ENCODE results near the gene CRACDL.

The CRACDL gene

DNA sequence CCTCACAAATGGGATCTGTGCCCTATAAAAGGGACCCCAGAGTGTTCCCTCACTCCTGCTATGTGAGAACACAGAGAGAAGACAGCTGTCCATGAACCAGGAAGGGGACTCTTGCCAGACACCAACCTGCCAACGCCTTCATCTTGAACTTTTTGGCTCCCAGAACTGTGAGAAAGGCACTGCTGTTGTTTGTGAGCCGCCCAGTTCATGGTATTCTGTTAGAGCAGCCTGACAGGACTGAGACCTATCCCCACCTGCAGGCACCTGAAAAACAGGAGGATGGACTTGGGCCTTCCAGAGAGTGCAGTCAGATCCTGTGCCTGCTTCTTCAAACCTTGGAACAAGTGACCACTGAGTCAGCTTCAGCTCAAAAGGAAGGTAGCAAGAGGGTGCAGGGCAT is 51.4 kb downstream of the CRACDL start:
- Histone ChIP-seq H3K27me3 (no peaks in the 10 kb centered on the region), H3K4me1 (no peaks in the 10 kb centered on the region), H3K36me3 (no peaks in the 10 kb centered on the region), H3K4me3 (ENCODE audit: low read depth, low read length) (no peak overlapping the region), H3K9me3 (no peaks in the 10 kb centered on the region)
- TF ChIP-seq, protein P1, sequence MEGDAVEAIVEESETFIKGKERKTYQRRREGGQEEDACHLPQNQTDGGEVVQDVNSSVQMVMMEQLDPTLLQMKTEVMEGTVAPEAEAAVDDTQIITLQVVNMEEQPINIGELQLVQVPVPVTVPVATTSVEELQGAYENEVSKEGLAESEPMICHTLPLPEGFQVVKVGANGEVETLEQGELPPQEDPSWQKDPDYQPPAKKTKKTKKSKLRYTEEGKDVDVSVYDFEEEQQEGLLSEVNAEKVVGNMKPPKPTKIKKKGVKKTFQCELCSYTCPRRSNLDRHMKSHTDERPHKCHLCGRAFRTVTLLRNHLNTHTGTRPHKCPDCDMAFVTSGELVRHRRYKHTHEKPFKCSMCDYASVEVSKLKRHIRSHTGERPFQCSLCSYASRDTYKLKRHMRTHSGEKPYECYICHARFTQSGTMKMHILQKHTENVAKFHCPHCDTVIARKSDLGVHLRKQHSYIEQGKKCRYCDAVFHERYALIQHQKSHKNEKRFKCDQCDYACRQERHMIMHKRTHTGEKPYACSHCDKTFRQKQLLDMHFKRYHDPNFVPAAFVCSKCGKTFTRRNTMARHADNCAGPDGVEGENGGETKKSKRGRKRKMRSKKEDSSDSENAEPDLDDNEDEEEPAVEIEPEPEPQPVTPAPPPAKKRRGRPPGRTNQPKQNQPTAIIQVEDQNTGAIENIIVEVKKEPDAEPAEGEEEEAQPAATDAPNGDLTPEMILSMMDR (IDR thresholded peaks at IDR 0.05; ENCODE audit: low read depth, low read length): no peak
- no peak for DNase-seq

DNA sequence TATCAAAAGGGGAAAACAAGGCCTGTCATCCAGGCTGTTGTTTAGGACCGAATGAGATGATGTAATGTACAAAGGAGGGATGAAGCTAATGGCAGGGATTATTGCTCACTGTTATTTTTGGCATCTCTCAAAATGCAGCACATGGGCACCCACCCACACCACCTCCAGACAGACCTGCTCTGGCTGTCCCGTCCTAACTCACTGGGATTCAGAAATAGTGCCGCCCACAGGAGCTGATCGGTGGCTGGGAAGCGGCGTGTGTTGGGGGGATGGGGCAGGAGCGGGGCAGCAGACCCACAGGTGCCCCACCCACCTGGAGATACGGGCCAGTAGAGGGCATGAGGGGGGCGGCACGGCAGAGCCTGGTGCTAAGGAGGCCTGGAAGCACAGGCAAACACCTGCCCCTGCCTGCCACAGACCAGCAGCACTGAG is 52.2 kb downstream of the CRACDL start:
- no peaks in the 10 kb centered on the region for H3K36me3 ChIP-seq
- DNase-seq: no peak
- no peak overlapping the region for H3K4me3 ChIP-seq (ENCODE audit: low read depth, low read length)
- TF ChIP-seq, protein P1 (IDR thresholded peaks at IDR 0.05; ENCODE audit: low read depth, low read length): no peak
- H3K9me3 ChIP-seq: no peaks in the 10 kb centered on the region
- no peaks in the 10 kb centered on the region for H3K27me3 ChIP-seq
- no peaks in the 10 kb centered on the region for H3K4me1 ChIP-seq

DNA sequence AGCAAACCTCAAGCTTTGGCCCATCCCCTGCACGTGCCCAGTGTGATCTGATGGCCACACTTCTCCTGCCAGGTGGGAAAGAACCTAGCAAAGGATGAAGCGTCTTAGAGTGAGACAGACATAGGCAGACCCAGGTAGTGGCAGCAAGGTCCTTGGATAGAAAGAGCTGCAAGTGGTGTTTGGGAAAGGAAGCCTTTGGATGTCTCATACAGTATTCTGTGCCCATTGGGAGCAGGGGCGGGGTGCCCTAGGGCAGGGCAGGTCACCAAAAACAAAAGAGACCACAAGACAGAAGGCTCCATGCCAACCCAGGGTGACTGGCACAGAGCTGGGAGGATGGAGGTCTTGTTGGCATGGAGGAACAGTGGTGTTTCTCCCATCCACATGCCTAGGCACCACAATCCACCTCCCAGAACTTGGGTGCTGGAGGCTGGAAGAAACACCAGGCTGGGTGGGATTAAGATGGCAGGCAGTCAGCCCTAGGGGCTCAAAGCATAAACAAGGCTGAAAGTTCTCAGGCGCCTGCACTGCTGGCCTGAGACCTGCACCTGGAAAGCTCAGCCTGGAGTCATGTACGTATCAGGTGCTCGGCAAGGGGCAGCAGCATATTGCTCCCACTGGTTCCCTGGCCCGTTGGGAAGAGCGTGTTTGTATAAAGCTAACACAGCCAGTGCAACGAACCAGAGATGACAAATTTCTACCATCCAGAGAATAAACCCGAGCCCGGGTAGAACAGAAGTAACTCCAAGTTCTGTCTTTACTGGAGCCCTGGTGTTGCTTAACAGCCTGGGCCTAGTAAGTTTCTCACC is 52.9 kb downstream of the CRACDL start:
- Histone ChIP-seq H3K36me3 (no peaks in the 10 kb centered on the region), H3K4me3 (ENCODE audit: low read depth, low read length) (no peak overlapping the region), H3K27me3 (no peaks in the 10 kb centered on the region), H3K9me3 (no peaks in the 10 kb centered on the region), H3K4me1 (no peaks in the 10 kb centered on the region)
- DNase-seq: no peak
- TF ChIP-seq, protein P1 (IDR thresholded peaks at IDR 0.05; ENCODE audit: low read depth, low read length): no peak

DNA sequence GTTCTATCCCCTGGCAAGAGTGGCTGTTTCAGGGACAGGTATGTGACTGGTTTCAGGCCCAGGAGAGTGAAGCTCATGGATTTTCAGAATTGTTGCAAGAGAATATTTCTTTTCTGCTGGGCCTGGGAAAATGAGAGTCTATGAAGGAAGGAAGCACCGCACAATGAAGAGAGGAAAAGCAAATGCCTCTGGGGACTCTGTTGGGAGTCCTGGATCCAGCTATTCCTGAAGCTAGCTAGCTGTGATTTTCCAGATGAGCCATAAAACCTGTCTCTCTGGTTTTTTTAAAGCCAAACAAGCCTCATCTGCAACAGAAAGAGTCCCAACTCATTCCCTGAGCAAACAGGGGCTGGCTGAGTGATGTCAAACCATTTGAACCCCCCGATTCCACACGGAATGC is 53.7 kb downstream of the CRACDL start:
- TF ChIP-seq, protein P1 (IDR thresholded peaks at IDR 0.05; ENCODE audit: low read depth, low read length): no peak
- H3K4me3 ChIP-seq (ENCODE audit: low read depth, low read length): no peak overlapping the region
- H3K4me1 ChIP-seq: no peaks in the 10 kb centered on the region
- no peaks in the 10 kb centered on the region for H3K36me3 ChIP-seq
- H3K27me3 ChIP-seq: no peaks in the 10 kb centered on the region
- no peaks in the 10 kb centered on the region for H3K9me3 ChIP-seq
- DNase-seq: no peak

DNA sequence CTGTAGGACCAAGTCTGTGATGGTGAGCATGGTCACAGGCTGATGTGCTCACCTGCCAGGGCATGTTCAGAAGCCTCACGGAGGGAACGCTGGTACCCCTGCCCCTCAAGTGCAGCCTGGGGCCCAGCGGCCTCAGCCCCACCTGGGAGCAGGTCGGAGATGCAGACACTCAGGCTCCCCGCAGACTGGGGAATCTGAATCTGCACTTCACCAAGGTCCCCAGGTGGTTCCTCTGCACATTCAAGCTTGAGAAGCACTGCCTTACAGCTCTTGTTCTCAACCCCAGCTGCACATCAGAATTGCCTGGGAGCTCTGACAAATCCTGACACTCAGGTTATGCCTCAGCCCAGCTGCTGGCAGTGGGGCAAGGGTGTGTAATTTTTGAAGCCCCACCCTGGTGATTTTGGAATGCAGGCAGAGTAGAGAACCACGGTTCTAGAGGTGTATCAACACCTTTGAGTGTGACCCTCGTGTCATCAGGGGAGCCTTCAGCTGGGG is 54.8 kb downstream of the CRACDL start:
- no peaks in the 10 kb centered on the region for H3K27me3 ChIP-seq
- H3K4me3 ChIP-seq (ENCODE audit: low read depth, low read length): no peak overlapping the region
- no peak for DNase-seq
- no peaks in the 10 kb centered on the region for H3K9me3 ChIP-seq
- no peaks in the 10 kb centered on the region for H3K36me3 ChIP-seq
- TF ChIP-seq, protein P1 (IDR thresholded peaks at IDR 0.05; ENCODE audit: low read depth, low read length): no peak
- no peaks in the 10 kb centered on the region for H3K4me1 ChIP-seq

All from BE2C (cell line).